GM19023 (cell line): ENCODE results near the gene HEXD.

Experiments
- ATAC-seq: cut with Tn5 transposase; IDR thresholded peaks from one replicate; pipeline ENCODE4 v1.9.1; 2021; ENCODE audit warnings: mild to moderate bottlenecking, moderate library complexity; ENCODE audit not compliant: unreplicated experiment

The HEXD gene

GRCh38 chr17:82486231-82487094 lies 68.3 kb downstream of the HEXD start:
- ATAC-seq: no peak

GRCh38 chr17:82487910-82488309 lies 69.8 kb downstream of the HEXD start:
- ATAC-seq: no peak

GRCh38 chr17:82489117-82489516 lies 71.0 kb downstream of the HEXD start:
- ATAC-seq: no peak

- ATAC-seq: no peak
Measured at GRCh38 chr17:82489851-82490511, 71.8 kb downstream of the HEXD start.

GRCh38 chr17:82490512-82491195 lies 72.5 kb downstream of the HEXD start:
- no peak for ATAC-seq

GRCh38 chr17:82491196-82491530 lies 73.0 kb downstream of the HEXD start:
- no peak for ATAC-seq

GRCh38 chr17:82491533-82491932 lies 73.4 kb downstream of the HEXD start:
- ATAC-seq: no peak
